ENCODE data around the gene RBM19. TPM values are rescaled to one million over a fixed set of nuclear protein-coding genes. Genes with fewer than 3 reads are reported as not detected.
"Not testable (repeated sequence)": the region's sequence is repeated elsewhere in the genome, so short reads cannot be mapped to it uniquely, and the experiment has no call there.

Gene RBM19
- polyA plus RNA-seq, 5 donors, result 26.8 to 31.9 (median 30.0) TPM

GRCh38 chr12:113833422-113833821 is 132.7 kb downstream of the RBM19 start:
- no peak for DNase-seq

DNA sequence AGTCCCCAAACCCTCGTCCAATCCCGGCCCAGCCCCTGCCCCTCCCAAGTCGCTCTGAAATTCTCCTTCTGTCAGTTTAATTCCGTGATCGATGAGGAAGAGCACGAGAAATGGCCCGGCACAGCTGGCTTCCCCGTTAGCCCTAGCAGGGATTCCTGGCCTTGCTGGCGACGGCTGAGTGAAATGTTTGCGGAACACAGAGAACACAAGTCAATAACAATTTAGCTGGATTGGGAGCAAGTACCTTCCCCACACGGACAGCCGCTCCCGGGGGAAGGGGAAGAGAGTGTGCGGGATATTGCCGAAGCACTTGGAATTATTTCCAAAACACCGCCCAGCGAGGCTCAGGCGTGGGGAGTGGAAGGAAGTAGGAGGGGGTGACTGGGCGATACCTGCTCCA is 134.6 kb downstream of the RBM19 start:
- no peak for DNase-seq

DNA sequence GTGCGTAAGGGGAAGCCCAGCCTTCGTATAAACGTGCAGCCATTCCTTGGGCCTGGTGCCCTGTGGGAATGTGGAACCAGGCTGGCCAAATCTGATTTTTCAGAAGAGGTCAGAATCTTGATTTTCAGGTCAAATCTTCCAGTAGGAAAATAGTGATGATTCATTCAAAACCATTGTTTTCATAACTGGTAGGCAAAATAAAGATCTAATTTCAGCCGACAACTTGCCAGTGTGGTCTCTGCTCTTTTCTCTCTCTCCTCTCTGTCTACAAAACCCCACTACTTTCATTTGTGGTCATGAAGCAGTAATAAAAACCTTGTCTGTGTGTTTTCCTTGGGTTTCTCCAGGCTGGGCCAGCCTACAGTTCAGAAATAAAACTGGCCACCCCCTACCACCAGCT is 135.1 kb downstream of the RBM19 start:
- DNase-seq, result no peak

- DNase-seq, result no peak
These were observed 136.9 kb downstream of the RBM19 start for GRCh38 chr12:113829212-113829611.

DNA sequence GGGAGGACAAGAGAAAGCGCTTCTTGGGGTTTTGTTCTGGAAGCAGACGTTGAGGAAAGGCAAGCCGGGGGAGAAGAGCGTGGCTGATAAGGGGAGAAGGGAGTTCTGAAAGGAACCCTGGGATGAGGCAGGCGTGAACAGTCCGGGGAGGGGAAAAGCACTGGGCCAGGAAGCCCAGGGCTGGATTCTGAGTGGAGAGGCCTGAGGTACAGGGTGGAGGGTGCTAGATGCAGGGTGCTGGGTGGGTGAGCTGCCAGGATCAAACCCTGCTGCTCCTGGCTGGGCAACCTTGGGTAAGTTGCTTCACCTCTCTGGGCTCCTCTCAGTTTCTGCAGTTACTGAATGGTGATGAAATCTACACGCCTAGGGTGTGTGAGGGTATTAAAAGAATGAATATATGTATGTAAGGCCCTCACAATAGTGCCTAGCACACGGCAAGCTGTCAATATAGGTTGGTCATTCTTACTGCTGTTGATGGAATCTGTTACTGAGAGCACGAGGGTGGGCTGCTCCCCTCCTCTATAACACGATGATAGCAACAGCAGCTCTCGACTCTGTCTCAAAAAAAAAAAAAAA is 138.5 kb downstream of the RBM19 start:
- DNase-seq, result no peak

GRCh38 chr12:113826805-113827538 is 139.2 kb downstream of the RBM19 start:
- DNase-seq, result no peak

DNA sequence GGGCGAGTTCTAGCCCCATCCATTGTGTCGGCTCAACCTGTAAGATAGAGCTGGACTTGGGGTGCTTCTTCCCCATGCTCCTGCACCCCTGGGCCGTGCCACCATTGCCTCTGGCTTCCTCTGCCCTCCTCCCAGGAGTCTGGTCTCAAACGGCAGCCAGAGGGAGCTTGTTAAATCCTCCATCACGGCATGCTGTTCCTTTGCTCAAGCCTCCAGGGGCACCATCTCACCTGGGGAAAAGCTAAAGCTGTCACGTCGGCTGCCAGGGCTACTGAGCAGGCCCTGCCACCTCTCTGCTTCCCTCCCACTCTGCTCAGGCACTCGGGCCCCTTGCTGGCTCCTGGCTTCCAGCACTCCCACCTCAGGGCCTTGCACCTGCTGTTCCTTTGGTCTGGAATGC is 140.4 kb downstream of the RBM19 start:
- DNase-seq, result no peak

- DNase-seq, result no peak
These were observed 142.3 kb downstream of the RBM19 start for GRCh38 chr12:113823816-113824215.

- DNase-seq, result no peak
These were observed 143.1 kb downstream of the RBM19 start for GRCh38 chr12:113823016-113823415.

DNA sequence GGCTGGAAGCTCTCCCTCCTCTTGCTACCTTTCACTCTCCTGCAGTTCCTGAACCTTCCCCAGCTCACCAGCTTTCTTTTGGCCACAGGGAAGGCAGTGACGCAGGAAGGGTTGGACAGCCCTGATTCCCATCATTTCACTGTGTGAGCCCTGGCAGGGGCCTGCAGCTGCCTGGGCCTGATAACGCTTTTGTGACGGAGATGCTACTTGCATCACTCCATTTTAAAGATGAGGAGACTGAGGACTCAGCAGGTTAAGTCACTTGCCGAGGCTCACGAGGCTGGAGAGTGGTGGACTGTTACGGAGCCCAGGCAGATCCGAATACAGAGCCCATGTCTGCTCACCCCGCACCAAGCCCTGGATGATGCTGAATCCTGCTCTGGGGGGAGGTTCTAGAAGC is 145.3 kb downstream of the RBM19 start:
- no peak for DNase-seq

GRCh38 chr12:113820309-113820708 is 145.8 kb downstream of the RBM19 start:
- DNase-seq, result no peak

- DNase-seq, result no peak
These were observed 146.6 kb downstream of the RBM19 start for GRCh38 chr12:113819495-113819894.

DNA sequence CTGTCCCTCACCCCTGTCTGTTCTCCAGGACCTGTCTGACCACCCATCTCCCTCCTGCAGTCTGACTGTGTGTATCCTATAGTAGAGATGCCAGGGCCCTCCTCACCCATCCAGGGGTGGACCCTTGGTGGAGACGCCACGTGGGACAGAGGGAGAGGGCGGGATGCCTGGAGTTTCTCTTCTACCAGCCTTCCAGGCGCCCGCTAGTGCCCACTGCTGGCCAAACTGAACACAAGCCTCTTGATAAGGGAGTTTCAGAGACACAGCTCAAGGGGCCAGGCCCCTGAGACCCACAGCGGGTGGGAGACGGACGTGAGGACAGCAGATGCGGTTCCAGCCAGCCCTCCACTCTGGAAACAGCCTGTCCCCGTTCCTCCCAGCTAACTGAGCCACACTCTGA is 147.3 kb downstream of the RBM19 start:
- DNase-seq, result no peak

DNA sequence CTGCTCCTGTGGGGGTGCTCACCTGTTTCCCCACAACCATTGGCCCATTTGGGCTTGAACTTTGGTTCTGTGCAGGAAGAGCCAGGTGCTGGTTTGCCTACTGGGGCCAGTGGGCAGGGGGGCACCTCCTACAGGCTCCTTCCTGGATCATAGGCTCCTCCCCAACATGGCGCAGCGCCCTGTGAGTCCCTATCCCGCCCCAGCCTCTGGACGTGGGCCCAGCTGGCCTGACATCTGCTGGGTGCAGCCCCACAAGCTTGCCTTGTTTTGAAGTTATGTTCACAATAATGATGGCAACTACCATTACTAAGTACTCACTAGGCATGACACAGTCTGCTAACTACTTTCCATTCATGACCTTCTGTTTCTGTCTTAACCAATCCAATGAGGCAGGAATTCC is 147.8 kb downstream of the RBM19 start:
- DNase-seq, result no peak

- no peak for DNase-seq
These were observed 149.3 kb downstream of the RBM19 start for GRCh38 chr12:113816866-113817265.

GRCh38 chr12:113815031-113815430 is 151.1 kb downstream of the RBM19 start:
- no peak for DNase-seq

DNA sequence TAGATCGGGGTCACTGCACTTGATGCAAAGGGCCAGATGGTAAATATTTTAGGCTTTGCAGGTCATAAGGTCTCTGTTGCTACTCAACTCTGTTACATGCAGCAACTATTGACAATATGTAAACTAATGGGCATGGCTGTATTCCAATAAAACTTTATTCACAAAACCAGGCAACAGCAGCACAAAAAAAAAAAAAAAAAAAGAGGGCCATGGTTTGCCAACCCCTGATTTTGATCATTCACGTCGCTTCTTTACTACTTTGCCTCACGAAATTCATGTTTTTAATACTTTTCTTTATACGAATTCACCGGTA is 152.9 kb downstream of the RBM19 start:
- no peak for DNase-seq

DNA sequence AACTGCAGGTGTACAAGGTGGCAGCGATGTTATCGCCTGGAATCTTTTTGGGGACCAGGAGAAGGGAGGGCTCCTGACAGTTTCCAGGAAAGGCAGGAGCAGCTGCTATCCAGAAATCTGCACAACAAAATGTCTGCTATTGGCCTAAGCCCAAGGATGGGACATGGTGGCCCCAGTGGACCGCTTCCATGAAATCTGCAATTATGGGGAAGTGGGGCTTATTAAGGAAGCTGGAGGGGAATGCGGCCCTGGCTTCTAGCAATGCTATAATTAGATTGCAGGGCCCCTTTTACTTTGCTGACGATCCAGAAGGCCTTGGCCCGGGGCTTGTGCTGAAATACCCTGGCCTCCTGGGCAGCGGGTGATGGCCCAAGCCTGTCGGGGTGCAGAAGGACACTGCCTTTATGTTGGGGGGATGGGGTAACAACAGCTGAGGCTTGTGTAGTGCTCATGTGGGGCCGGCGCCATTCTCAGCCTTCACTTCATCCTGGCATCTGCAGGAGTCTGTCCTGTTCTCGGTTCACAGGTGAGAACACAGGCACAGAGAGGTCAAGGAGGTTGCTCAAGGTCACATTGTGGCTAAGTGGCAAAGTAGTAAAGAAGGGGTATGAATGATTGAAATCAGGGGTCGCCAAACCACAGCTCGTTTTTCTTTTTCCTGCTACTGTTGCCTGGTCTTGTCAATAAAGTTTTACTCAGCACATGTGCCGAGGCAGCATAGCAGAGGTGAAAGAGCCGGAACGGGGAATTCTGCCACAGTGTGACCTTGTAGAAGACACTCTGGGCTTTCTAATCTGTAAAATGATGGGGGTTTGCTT is 153.5 kb downstream of the RBM19 start:
- DNase-seq, result no peak

- not testable (repeated sequence) for DNase-seq
These were observed 156.5 kb downstream of the RBM19 start for GRCh38 chr12:113809462-113810220.

DNA sequence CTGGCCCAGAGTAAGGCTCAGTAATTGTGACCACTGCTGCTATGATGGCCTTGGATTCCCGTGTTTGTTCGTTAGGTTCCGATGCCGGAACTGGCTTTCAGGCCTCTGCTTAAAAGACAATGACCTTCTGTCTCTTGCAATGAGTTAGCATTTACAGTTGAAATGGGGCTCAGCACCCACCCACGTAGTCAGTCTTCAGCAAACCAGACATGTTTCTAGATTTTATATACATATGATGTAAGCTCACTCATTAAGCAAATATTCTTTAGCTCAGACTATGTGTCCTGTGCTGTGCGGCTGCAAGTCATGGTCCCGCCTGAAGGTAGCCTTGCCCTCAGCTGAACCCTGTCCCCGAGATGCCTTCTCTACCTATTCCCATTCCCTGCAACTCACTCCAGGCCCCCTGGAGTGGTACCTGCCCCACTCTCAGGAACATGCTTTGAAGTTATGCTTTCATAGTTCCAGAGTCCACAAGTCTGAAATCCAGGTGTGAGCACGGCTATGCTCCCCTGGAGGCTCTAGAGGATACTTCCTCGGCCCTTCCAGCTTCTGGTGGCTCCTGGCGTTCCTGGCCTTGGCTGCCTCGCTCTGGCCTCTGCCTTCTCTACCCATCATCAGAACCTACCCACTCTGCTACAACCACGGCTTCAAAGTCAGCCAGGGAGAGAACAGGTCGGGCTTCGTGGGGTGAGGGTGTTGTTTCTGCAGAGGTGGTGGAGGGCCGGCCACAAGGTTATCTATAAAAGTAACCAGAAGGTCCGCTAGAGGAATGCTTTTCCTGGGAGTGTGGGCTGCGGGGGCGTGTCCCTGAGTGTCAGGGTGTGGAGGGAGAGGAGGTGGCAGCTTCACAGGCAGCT is 157.8 kb downstream of the RBM19 start:
- no peak for DNase-seq

DNA sequence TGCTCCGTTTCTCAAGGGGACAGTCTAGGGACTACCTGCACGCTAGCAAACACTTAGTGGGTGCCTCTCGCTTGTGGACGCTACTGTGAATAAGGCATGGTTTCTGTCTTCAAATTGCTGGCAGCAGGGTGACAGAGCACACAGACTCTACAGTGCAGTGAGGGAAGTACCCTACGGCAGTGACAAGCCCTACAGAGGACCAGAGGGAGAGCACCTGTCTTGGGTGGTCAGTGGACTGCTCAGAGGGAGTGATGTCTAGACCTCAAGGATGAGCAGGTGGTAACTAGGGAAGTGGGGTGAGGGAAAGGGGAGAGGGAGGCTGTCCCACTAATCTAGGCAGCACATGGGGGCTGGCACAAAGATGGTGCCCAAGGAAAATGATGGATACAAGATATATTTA is 160.5 kb downstream of the RBM19 start:
- no peak for DNase-seq

All from right lung (tissue), 5 donors.